CD4-positive, CD25-positive, alpha-beta regulatory T cell (primary cell): ENCODE data around the gene SKIDA1. TPM values are rescaled to one million over a fixed set of nuclear protein-coding genes. Genes with fewer than 3 reads are reported as not detected.

Experiments used
- ATAC-seq, 2 donors: fragments of 150-1000 bp; cut with Tn5 transposase; one replicate each; pipeline ENCODE4 v1.10.0; 2021; ENCODE audit warnings: low read depth in 2 of 2, moderate number of reproducible peaks in 2 of 2, moderate library complexity in 1 of 2
- DNase-seq, 3 donors: peaks; one replicate each; pipeline versions ENCODE4 v3.0.0 to v3.0.0-alpha.2; 2012 to 2022; ENCODE audit warnings: mixed read lengths in 1 of 3
- H3K27ac ChIP-seq: one replicate; pipeline ENCODE4 v1.7.0; 2013; ENCODE audit warnings: mild to moderate bottlenecking, low read length; ENCODE audit not compliant: insufficient read depth, poor library complexity, severe bottlenecking
- H3K27me3 ChIP-seq: one replicate; pipeline ENCODE4 v1.7.0; 2013; ENCODE audit warnings: low read length; ENCODE audit not compliant: control insufficient read depth, insufficient read depth
- H3K36me3 ChIP-seq: one replicate; pipeline ENCODE4 v1.7.0; 2013; ENCODE audit warnings: mild to moderate bottlenecking, low read length, moderate library complexity; ENCODE audit not compliant: control insufficient read depth, insufficient read depth
- H3K4me1 ChIP-seq: 2 replicates; pipeline ENCODE4 v1.7.0; 2013; ENCODE audit warnings: mild to moderate bottlenecking, low read length; ENCODE audit not compliant: insufficient read depth, control insufficient read depth, poor library complexity, severe bottlenecking
- H3K4me3 ChIP-seq: one replicate; pipeline ENCODE4 v1.7.0; 2013; ENCODE audit warnings: low read depth, mild to moderate bottlenecking, low read length, moderate library complexity
- H3K9me3 ChIP-seq, 2 experiments: 1 replicate in 1 of 2; 2 replicates in 1 of 2; pipeline ENCODE4 v1.7.0; 2013; ENCODE audit warnings: low read length in 2 of 2, mild to moderate bottlenecking in 1 of 2, moderate library complexity in 1 of 2; ENCODE audit not compliant: control insufficient read depth in 2 of 2
- H3K27ac Mint-ChIP-seq, 3 donors: one replicate each; pipeline ENCODE4 v1.8.0; 2020 to 2022; ENCODE audit warnings: mild to moderate bottlenecking in 3 of 3, mixed read lengths in 3 of 3, moderate library complexity in 2 of 3
- H3K27me3 Mint-ChIP-seq: one replicate; pipeline ENCODE4 v1.8.0; 2022; ENCODE audit warnings: mild to moderate bottlenecking, mixed read lengths
- H3K36me3 Mint-ChIP-seq: one replicate; pipeline ENCODE4 v1.8.0; 2020; ENCODE audit warnings: mixed read lengths
- H3K4me1 Mint-ChIP-seq, 4 donors: one replicate each; pipeline ENCODE4 v1.8.0; 2020 to 2022; ENCODE audit warnings: mixed read lengths in 4 of 4, mild to moderate bottlenecking in 1 of 4
- H3K4me3 Mint-ChIP-seq, 4 donors: one replicate each; pipeline ENCODE4 v1.8.0; 2020 to 2022; ENCODE audit warnings: mild to moderate bottlenecking in 4 of 4, mixed read lengths in 4 of 4, moderate library complexity in 3 of 4
- H3K9me3 Mint-ChIP-seq, 7 donors: one replicate each; pipeline ENCODE4 v1.8.0; 2020 to 2022; ENCODE audit warnings: mixed read lengths in 7 of 7, mild to moderate bottlenecking in 3 of 7, moderate library complexity in 2 of 7
- polyA plus RNA-seq, 4 donors: library from polyadenylated mRNA; unstranded; fragments of 300-500 nt; fragmentation: Illumina TruSeq; gene quantifications; one replicate each; pipeline ENCODE4 v1.2.3, GENCODE V29; 2021
- total RNA-seq: library from RNA; stranded (reverse); gene quantifications from one replicate; pipeline ENCODE4 v1.2.3, GENCODE V29; 2022

SKIDA1 gene
- total and polyA plus RNA-seq, 5 donors from 2014 or later: 0.10 TPM; not detected in 4

- H3K27ac Mint-ChIP-seq: no peak overlapping the region
- Histone ChIP-seq H3K27me3 (peaks cover 39% of the 10 kb centered on the region), H3K4me3 (no peak overlapping the region), H3K27ac (no peak overlapping the region), H3K36me3 (no peaks in the 10 kb centered on the region), H3K9me3 (no peaks in the 10 kb centered on the region), H3K4me1 (peaks cover 46% of the 10 kb centered on the region)
- no peak for DNase-seq
- H3K9me3 Mint-ChIP-seq: peaks cover 0 to 3% (median 0%) of the 10 kb centered on the region in 7 donors
- H3K27me3 Mint-ChIP-seq: peaks cover 77% of the 10 kb centered on the region
- H3K4me3 Mint-ChIP-seq: peak overlapping the region in 1 of 4 donors; percentile 79
- peaks cover 25 to 47% (median 37%) of the 10 kb centered on the region in 4 donors for H3K4me1 Mint-ChIP-seq
- ATAC-seq: no peak
- H3K36me3 Mint-ChIP-seq: no peaks in the 10 kb centered on the region
Observed at GRCh38 chr10:21523557-21524008, 1.9 kb downstream of the SKIDA1 start.

- peaks cover 31 to 51% (median 41%) of the 10 kb centered on the region in 4 donors for H3K4me1 Mint-ChIP-seq
- ATAC-seq (no peak), DNase-seq (no peak)
- peaks cover 0 to 3% (median 0%) of the 10 kb centered on the region in 7 donors for H3K9me3 Mint-ChIP-seq
- H3K27ac Mint-ChIP-seq: no peak overlapping the region
- no peaks in the 10 kb centered on the region for H3K36me3 ChIP-seq
- H3K36me3 Mint-ChIP-seq: no peaks in the 10 kb centered on the region
- H3K27me3 Mint-ChIP-seq: peaks cover 77% of the 10 kb centered on the region
- H3K4me3 Mint-ChIP-seq: peak overlapping the region in 2 of 4 donors; percentile 69 to 79
- peaks cover 53% of the 10 kb centered on the region for H3K4me1 ChIP-seq
- no peak overlapping the region for H3K27ac ChIP-seq
- H3K27me3 ChIP-seq: peaks cover 45% of the 10 kb centered on the region
- H3K4me3 ChIP-seq: no peak overlapping the region
- no peaks in the 10 kb centered on the region for H3K9me3 ChIP-seq
Observed at GRCh38 chr10:21522631-21523406, 2.7 kb downstream of the SKIDA1 start.

- ATAC-seq (no peak), DNase-seq (no peak)
- peak overlapping the region in 1 of 3 donors; percentile 57 for H3K27ac Mint-ChIP-seq
- Histone ChIP-seq H3K4me1 (peaks cover 53% of the 10 kb centered on the region), H3K27me3 (peaks cover 46% of the 10 kb centered on the region), H3K9me3 (no peaks in the 10 kb centered on the region), H3K4me3 (no peak overlapping the region), H3K36me3 (no peaks in the 10 kb centered on the region), H3K27ac (no peak overlapping the region)
- no peaks in the 10 kb centered on the region for H3K36me3 Mint-ChIP-seq
- H3K27me3 Mint-ChIP-seq: peaks cover 76% of the 10 kb centered on the region
- peaks cover 30 to 52% (median 43%) of the 10 kb centered on the region in 4 donors for H3K4me1 Mint-ChIP-seq
- H3K9me3 Mint-ChIP-seq: peaks cover 0 to 2% (median 0%) of the 10 kb centered on the region in 7 donors
- peak overlapping the region in 1 of 4 donors; percentile 0 for H3K4me3 Mint-ChIP-seq
Observed at GRCh38 chr10:21521751-21522533, 3.5 kb downstream of the SKIDA1 start.

GRCh38 chr10:21520949-21521348 lies 4.5 kb downstream of the SKIDA1 start:
- DNase-seq (no peak), ATAC-seq (no peak)
- H3K4me1 ChIP-seq: peaks cover 49% of the 10 kb centered on the region
- no peak overlapping the region for H3K4me3 ChIP-seq
- Mint-ChIP-seq H3K27me3 (peaks cover 73% of the 10 kb centered on the region), H3K4me1 (peaks cover 27 to 48% (median 42%) of the 10 kb centered on the region in 4 donors), H3K4me3 (peak overlapping the region in 2 of 4 donors; percentile 77 to 93), H3K9me3 (peaks cover 0 to 2% (median 0%) of the 10 kb centered on the region in 7 donors), H3K27ac (no peak overlapping the region), H3K36me3 (no peaks in the 10 kb centered on the region)
- no peaks in the 10 kb centered on the region for H3K9me3 ChIP-seq
- no peak overlapping the region for H3K27ac ChIP-seq
- H3K27me3 ChIP-seq: peaks cover 43% of the 10 kb centered on the region
- no peaks in the 10 kb centered on the region for H3K36me3 ChIP-seq

- no peak overlapping the region for H3K27ac Mint-ChIP-seq
- Histone ChIP-seq H3K4me1 (peaks cover 46% of the 10 kb centered on the region), H3K36me3 (no peaks in the 10 kb centered on the region), H3K4me3 (no peak overlapping the region), H3K27me3 (peaks cover 47% of the 10 kb centered on the region), H3K9me3 (no peaks in the 10 kb centered on the region), H3K27ac (no peak overlapping the region)
- DNase-seq (no peak), ATAC-seq (no peak)
- peaks cover 31 to 51% (median 43%) of the 10 kb centered on the region in 4 donors for H3K4me1 Mint-ChIP-seq
- peak overlapping the region in 2 of 4 donors; percentile 77 to 93 for H3K4me3 Mint-ChIP-seq
- H3K36me3 Mint-ChIP-seq: no peaks in the 10 kb centered on the region
- peaks cover 75% of the 10 kb centered on the region for H3K27me3 Mint-ChIP-seq
- H3K9me3 Mint-ChIP-seq: peaks cover 0 to 2% (median 0%) of the 10 kb centered on the region in 7 donors
Observed at GRCh38 chr10:21520509-21520908, 5.0 kb downstream of the SKIDA1 start.

GRCh38 chr10:21519941-21520436 lies 5.5 kb downstream of the SKIDA1 start:
- H3K27ac Mint-ChIP-seq: peak overlapping the region in 2 of 3 donors; percentile 10 to 38
- H3K27me3 ChIP-seq: peaks cover 53% of the 10 kb centered on the region
- H3K27ac ChIP-seq: no peak overlapping the region
- no peaks in the 10 kb centered on the region for H3K36me3 ChIP-seq
- no peaks in the 10 kb centered on the region for H3K9me3 ChIP-seq
- DNase-seq (peak in 2 of 3 donors; percentile 33 to 64), ATAC-seq (no peak)
- no peaks in the 10 kb centered on the region for H3K9me3 Mint-ChIP-seq
- H3K27me3 Mint-ChIP-seq: peaks cover 75% of the 10 kb centered on the region
- H3K36me3 Mint-ChIP-seq: no peaks in the 10 kb centered on the region
- peaks cover 27 to 47% (median 38%) of the 10 kb centered on the region in 4 donors for H3K4me1 Mint-ChIP-seq
- peaks cover 41% of the 10 kb centered on the region for H3K4me1 ChIP-seq
- peak overlapping the region; percentile 51 to 93 (median 76) for H3K4me3 Mint-ChIP-seq
- peak overlapping the region; percentile 56 for H3K4me3 ChIP-seq

GRCh38 chr10:21519397-21519933 lies 6.0 kb downstream of the SKIDA1 start:
- H3K27ac Mint-ChIP-seq: no peak overlapping the region
- peak overlapping the region; percentile 51 to 93 (median 76) for H3K4me3 Mint-ChIP-seq
- H3K4me3 ChIP-seq: peak overlapping the region; percentile 73
- H3K9me3 Mint-ChIP-seq: no peaks in the 10 kb centered on the region
- ATAC-seq: no peak
- no peak for DNase-seq
- no peak overlapping the region for H3K27ac ChIP-seq
- no peaks in the 10 kb centered on the region for H3K36me3 ChIP-seq
- peaks cover 23 to 41% (median 34%) of the 10 kb centered on the region in 4 donors for H3K4me1 Mint-ChIP-seq
- H3K36me3 Mint-ChIP-seq: no peaks in the 10 kb centered on the region
- peaks cover 77% of the 10 kb centered on the region for H3K27me3 Mint-ChIP-seq
- H3K27me3 ChIP-seq: peaks cover 57% of the 10 kb centered on the region
- H3K4me1 ChIP-seq: peaks cover 39% of the 10 kb centered on the region
- no peaks in the 10 kb centered on the region for H3K9me3 ChIP-seq
